GM12892 (cell line): Measurements from ENCODE around the gene AMELY. TPM values are rescaled to one million over a fixed set of nuclear protein-coding genes. Genes with fewer than 3 reads are reported as not detected.

ENCODE experiments used
- DNase-seq: peaks from one replicate; pipeline ENCODE4 v3.0.0; 2011; ENCODE audit not compliant: insufficient read length
- FAIRE-seq: peaks from 2 replicates; lab custom pipeline; 2011; peaks lifted over from hg19 to GRCh38; lab: Jason Lieb, UNC
- POLR2A ChIP-seq: IDR thresholded peaks from 2 replicates; pipeline ENCODE4 v1.6.1; 2011; ENCODE audit warnings: low read depth, low read length, control low read depth
- POLR2AphosphoS5 ChIP-seq: IDR thresholded peaks from 2 replicates; pipeline ENCODE4 v1.6.1; 2011; ENCODE audit warnings: low read depth, low read length, control low read depth
- TAF1 ChIP-seq: IDR thresholded peaks from 2 replicates; pipeline ENCODE4 v1.6.1; 2011; ENCODE audit warnings: low read depth, mild to moderate bottlenecking, control low read depth, low read length, borderline replicate concordance
- polyA plus RNA-seq: library from polyadenylated mRNA; unstranded; fragments of >200 nt; gene quantifications from one replicate; pipeline ENCODE4 v1.2.1, GENCODE V29; 2012; ENCODE audit warnings: missing spikeins, inconsistent platforms; ENCODE audit not compliant: missing spikeins

The AMELY gene
- polyA plus RNA-seq, result not detected

- DNase-seq (no peak), FAIRE-seq (no peak)
- TF ChIP-seq TAF1 (no peak), POLR2AphosphoS5 (no peak), POLR2A (no peak)
These were observed at the start of gene AMELY for GRCh38 chrY:6911253-6911881. TSS of gene AMELY (minus strand) at chrY:6911752. CDS start at chrY:6872608, 39,144 bp downstream.

- no peak for TF ChIP-seq POLR2AphosphoS5
- TF ChIP-seq POLR2A, result no peak
- TF ChIP-seq TAF1, result no peak
- FAIRE-seq, result no peak
- DNase-seq, result no peak
These were observed 38.4 kb upstream of the AMELY start for GRCh38 chrY:6949947-6950346.

GRCh38 chrY:6948378-6948777, 36.8 kb upstream of the AMELY start:
- DNase-seq (no peak), FAIRE-seq (no peak)
- TF ChIP-seq POLR2A (no peak), TAF1 (no peak), POLR2AphosphoS5 (no peak)

- no peak for FAIRE-seq
- TF ChIP-seq POLR2A, result no peak
- TF ChIP-seq TAF1, result no peak
- TF ChIP-seq POLR2AphosphoS5, result no peak
- DNase-seq, result no peak
These were observed 36.1 kb upstream of the AMELY start for GRCh38 chrY:6947695-6948094.

- TF ChIP-seq POLR2A, result no peak
- no peak for TF ChIP-seq POLR2AphosphoS5
- TF ChIP-seq TAF1, result no peak
- FAIRE-seq (no peak), DNase-seq (no peak)
These were observed 23.9 kb upstream of the AMELY start for GRCh38 chrY:6935497-6935896.

GRCh38 chrY:6931779-6932396, 20.3 kb upstream of the AMELY start:
- no peak for FAIRE-seq
- DNase-seq, result no peak
- no peak for TF ChIP-seq TAF1
- no peak for TF ChIP-seq POLR2A
- TF ChIP-seq POLR2AphosphoS5, result no peak

- TF ChIP-seq TAF1 (no peak), POLR2A (no peak), POLR2AphosphoS5 (no peak)
- no peak for DNase-seq
- FAIRE-seq, result no peak
These were observed 17.7 kb upstream of the AMELY start for GRCh38 chrY:6929237-6929636.

GRCh38 chrY:6928265-6928664, 16.7 kb upstream of the AMELY start:
- DNase-seq (no peak), FAIRE-seq (no peak)
- TF ChIP-seq POLR2A (no peak), TAF1 (no peak), POLR2AphosphoS5 (no peak)

- FAIRE-seq (no peak), DNase-seq (no peak)
- TF ChIP-seq TAF1 (no peak), POLR2AphosphoS5 (no peak), POLR2A (no peak)
These were observed 9.5 kb upstream of the AMELY start for GRCh38 chrY:6921061-6921460.

GRCh38 chrY:6913362-6913761, 1.8 kb upstream of the AMELY start:
- TF ChIP-seq POLR2AphosphoS5 (no peak), TAF1 (no peak), POLR2A (no peak)
- FAIRE-seq, result no peak
- DNase-seq, result no peak

GRCh38 chrY:6910372-6911252, 940 bp downstream of the AMELY start, which contains the start of gene TBL1Y:
TSS of gene TBL1Y (plus strand) at chrY:6910697. CDS start at chrY:7025085, 114,388 bp downstream.
- TF ChIP-seq POLR2AphosphoS5, result no peak
- no peak for TF ChIP-seq TAF1
- TF ChIP-seq POLR2A, result no peak
- DNase-seq (no peak), FAIRE-seq (no peak)
